GM19240 (cell line): ENCODE results near the gene TCF15.

ENCODE experiments used
- DNase-seq: peaks from one replicate; pipeline ENCODE4 v3.0.0; 2011; ENCODE audit warnings: low spot score; ENCODE audit not compliant: insufficient read length

Gene TCF15

DNA sequence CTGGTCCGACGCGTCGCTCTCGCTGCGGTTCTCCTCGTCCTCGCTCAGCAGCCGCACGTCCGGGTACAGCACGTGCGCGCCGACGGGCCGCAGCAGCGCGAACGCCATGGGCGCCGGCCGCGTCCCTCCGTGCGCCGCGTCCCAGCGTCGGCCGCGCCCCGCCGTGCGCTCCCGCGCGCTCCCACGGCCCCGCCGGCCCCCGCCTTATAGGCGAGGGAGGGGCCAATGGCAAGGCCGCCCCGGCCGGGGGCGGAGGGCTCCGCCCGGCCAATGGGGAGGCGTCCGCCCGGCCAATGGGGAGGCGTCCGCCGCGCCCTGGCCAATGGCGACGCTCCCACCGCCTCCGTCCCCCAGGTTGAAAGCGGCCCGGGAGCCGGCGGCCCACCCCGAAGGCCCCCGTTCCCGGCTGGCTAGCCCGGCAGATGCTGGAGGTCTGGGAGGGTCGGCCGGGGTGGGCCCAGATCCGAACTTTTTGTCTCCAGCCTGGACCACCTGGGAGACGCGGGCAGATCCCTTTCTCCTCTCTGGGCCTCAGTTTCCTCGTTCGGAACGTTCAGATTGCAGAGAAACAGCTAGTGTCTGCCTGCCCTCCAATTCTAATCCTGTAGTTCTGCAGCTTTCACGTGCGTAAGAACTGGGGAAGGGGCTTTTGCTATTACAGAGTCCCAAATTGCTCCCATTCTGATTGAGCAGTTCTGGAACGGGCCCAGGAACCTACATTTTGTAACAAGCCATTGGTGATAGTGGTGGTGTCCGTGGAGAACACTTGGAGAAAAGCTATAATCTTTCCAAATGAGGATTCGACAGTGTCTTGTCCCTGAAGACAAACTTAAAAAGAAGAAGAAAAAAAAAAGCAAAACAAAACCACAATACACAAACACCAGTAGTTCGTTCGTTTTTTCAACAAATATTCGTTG is at the start of gene TCF15:
TSS of gene TCF15 (minus strand) at position 180 of the 917 bp plus-strand sequence. CDS start at position 108, 72 bp downstream.
- DNase-seq, result no peak

GRCh38 chr20:658731-659291 is 48.7 kb upstream of the TCF15 start:
- no peak for DNase-seq

DNA sequence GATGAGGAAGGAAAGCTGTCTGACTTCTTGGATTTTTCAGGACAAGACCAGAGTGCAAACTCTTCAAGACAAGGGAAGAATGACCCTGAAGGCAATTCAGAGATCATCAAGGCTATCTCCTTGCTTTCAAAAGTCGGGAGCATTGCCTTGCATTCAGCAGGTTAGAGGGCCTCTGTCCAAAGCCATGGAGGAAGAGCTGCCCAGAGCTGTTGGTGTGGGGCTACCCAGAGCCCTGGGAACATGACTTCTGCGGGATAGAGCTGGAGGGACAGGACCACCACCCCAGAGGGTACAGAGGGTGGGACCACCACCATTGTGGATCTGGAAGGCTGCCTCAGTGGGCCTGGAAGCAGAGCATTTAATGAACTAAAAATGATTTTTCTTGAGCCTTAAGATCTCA is 48.1 kb upstream of the TCF15 start:
- no peak for DNase-seq

- no peak for DNase-seq
Observed at GRCh38 chr20:655726-656624, 45.9 kb upstream of the TCF15 start.

DNA sequence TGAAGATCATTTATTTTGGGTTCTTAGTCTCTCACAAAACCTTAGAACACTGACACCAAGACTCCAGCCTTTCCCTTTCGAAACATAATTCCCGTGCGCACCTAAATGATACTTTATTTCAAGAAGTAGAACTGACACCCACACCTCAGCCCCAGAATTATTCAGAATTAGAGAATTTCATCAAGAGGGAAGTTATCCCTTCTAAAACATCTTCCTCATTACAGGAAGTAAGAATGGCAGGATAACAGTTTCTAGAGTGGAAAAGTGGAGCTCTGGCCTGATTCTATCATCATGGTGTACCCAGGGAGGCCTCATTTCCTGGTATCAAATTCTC is 44.3 kb upstream of the TCF15 start:
- DNase-seq, result no peak

- no peak for DNase-seq
Observed at GRCh38 chr20:653590-654416, 43.7 kb upstream of the TCF15 start.

- DNase-seq, result peak; percentile 90
Observed at GRCh38 chr20:653110-653589, 43.0 kb upstream of the TCF15 start, which contains the start of gene SRXN1. Gene SRXN1, minus strand, starts transcription at chr20:653200. Its CDS starts 15 bp downstream, at chr20:653185.

- DNase-seq, result no peak
Observed at GRCh38 chr20:652615-653109, 42.6 kb upstream of the TCF15 start.

- no peak for DNase-seq
Observed at GRCh38 chr20:651713-652614, 41.9 kb upstream of the TCF15 start.

DNA sequence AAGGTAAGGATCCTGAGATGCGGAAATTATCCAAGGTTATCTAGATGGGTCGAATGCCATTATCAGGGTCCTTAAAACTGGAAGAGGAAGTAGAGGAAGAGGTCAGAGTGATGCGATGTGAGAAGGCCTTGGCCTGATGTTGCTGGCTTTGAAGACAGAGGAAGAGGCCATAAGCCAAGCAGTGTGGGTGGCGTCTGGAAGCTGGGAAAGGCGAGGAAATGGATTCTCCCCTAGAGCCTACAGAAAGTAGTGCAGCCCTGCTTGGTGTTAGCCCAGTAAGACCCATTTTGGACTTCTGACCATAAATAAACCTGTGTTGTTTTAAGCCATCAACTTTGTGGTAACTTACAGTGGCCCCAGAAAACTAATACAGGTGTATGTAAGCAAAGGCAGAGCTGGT is 40.8 kb upstream of the TCF15 start:
- DNase-seq, result no peak

- no peak for DNase-seq
Observed at GRCh38 chr20:650281-650680, 40.2 kb upstream of the TCF15 start.

DNA sequence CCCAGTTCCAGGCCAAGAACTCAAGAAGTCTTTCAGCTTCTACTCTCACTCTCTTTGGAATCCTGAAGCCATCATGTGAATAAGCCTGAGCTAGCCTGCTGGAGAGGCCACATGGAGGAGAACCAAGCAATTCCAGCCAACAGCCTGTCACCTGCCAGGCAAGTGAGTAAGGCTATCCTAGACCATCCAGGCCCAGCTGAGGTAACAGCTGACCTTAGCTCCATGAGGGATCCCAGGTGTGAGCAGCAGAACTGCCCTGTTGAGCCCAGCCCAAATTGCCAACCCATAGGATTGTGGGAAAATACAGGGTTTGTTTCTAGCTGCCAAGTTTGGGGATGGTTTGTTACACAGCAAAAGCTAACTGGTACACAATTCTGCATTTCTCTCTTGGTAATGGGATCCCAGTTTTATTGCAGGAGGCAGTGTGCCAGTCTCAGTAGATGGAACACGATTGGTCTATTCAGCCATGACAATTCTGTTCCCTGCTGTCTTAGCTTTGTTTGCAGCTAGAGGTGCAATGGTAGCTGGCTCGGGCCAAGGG is 37.4 kb upstream of the TCF15 start:
- DNase-seq, result no peak

DNA sequence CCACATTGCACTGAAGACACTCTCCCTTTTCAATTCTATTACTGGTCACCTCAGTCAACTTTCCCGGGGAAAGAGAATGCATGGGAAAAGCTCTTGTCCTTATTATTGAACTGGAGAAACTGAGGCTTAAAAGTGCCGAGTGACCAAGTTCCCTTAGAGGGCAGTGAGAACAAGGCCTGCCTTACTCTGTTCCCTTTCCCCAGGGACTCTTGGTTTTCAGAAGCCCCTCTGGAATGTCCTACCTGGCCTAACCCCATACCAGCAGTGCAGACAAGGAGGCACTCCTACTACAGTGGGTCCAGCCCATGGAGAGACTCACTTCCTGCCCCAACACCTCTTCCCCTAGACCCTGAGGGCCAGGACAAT is 36.7 kb upstream of the TCF15 start:
- DNase-seq, result no peak

DNA sequence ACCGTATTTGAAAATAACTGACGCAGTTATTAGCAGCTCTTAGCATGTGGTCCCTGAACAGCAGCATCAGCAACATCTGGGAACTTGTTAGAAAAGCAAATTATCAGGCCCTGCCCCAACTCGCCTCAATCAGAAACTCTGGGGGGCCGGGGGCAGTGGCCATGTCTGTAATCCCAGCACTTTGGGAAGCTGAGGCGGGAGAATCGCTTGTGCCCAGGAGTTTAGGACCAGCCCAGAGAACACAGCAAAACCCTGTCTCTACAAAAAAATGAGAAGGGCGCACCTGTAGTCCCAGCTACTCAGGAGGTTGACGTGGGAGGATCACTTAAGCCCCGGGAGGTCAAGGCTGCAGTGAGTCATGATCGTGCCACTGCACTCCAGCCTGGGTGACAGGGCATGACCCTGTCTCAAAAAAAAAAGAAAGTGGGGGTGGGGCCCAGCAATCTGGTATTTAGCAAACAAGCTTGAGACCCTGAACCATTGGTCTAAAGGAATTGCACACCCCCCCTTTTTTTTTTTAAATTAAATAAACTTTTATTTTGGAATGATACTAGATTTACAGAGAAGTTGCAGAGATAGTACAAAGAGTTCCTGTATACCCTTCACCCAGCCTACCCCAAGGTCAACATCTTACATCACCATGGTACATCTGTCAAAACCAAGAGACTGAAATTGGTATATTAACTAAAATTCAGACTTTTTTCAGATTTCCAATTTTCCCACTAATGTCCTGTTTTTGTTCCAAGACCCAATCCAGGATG is 36.2 kb upstream of the TCF15 start:
- no peak for DNase-seq

GRCh38 chr20:645318-646106 is 35.4 kb upstream of the TCF15 start:
- peak; percentile 96 for DNase-seq

GRCh38 chr20:644692-645317 is 34.7 kb upstream of the TCF15 start:
- DNase-seq, result no peak

DNA sequence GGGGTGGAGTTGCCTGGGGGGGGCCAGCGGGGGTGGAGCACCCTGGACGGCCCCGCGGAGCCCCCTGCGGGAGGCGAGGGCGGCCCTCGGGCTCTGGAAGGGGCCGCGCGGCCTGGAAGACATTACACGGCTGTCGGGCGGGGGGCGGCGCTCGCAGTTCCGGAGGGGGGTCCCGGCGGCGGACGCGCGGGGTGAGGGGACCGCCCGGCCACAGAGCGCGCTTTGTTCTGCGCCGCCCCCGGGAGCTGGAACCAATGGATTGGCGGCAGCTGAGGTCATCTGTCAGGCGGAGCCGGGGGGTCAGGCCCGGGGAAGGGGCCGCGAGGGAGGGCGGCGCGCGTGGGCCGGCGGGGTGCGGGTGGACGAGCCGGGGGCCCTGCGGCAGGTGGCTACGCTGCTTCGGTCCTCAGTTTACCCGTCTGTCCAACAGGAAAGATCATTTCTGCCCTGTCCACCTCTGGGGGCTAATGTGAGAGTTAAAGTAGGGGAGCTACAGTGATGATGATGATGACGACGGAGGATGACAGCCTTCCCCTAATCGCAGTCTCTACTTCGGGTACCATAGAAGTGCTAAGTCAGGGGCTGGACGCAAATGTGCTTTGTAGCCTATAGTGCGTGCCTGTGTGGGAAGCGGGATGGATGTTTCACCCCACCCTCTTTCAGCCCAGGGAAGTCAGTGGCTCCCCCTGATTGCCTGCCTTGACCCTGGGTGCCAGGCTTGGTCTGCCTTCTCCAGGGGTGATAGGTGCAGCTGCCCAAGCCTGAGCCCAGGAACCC is 32.5 kb upstream of the TCF15 start:
- DNase-seq, result no peak
